HPDE6-E6E7 (cell line): ENCODE measurements around the gene SNX2.
A peak's percentile ranks its signal among the peaks of the same experiment; 100 is the strongest.

ENCODE experiments used
- DNase-seq: peaks from one replicate; pipeline ENCODE4 v3.0.0; 2011; ENCODE audit warnings: missing footprints; ENCODE audit errors: extremely low spot score

The SNX2 gene

GRCh38 chr5:122773619-122774018 is 1.3 kb upstream of the SNX2 start:
- DNase-seq = no peak

GRCh38 chr5:122774519-122774860 is 390 bp upstream of the SNX2 start:
- DNase-seq = no peak

- DNase-seq = peak; percentile 6
These were observed 966 bp downstream of the SNX2 start for GRCh38 chr5:122775550-122776542.

GRCh38 chr5:122778157-122778556 is 3.3 kb downstream of the SNX2 start:
- no peak for DNase-seq

GRCh38 chr5:122779451-122779850 is 4.6 kb downstream of the SNX2 start:
- no peak for DNase-seq

- no peak for DNase-seq
These were observed 5.4 kb downstream of the SNX2 start for GRCh38 chr5:122780296-122780695.

GRCh38 chr5:122781465-122781864 is 6.6 kb downstream of the SNX2 start:
- DNase-seq = no peak

- DNase-seq = no peak
These were observed 10.4 kb downstream of the SNX2 start for GRCh38 chr5:122785294-122785693.

- no peak for DNase-seq
These were observed 13.5 kb downstream of the SNX2 start for GRCh38 chr5:122788371-122788770.

GRCh38 chr5:122788996-122789395 is 14.1 kb downstream of the SNX2 start:
- no peak for DNase-seq

GRCh38 chr5:122789461-122790171 is 14.7 kb downstream of the SNX2 start:
- DNase-seq = no peak

- no peak for DNase-seq
These were observed 15.6 kb downstream of the SNX2 start for GRCh38 chr5:122790354-122791103.

GRCh38 chr5:122805481-122805880 is 30.6 kb downstream of the SNX2 start:
- DNase-seq = no peak

GRCh38 chr5:122810405-122810804 is 35.5 kb downstream of the SNX2 start:
- DNase-seq = no peak

- no peak for DNase-seq
These were observed 40.4 kb downstream of the SNX2 start for GRCh38 chr5:122815218-122815767.

- no peak for DNase-seq
These were observed 41.9 kb downstream of the SNX2 start for GRCh38 chr5:122816756-122817155.

- no peak for DNase-seq
These were observed 57.1 kb downstream of the SNX2 start for GRCh38 chr5:122831984-122832383.

GRCh38 chr5:122835681-122836080 is 60.8 kb downstream of the SNX2 start:
- DNase-seq = no peak

- DNase-seq = no peak
These were observed 62.1 kb downstream of the SNX2 start for GRCh38 chr5:122836947-122837346.

- DNase-seq = no peak
These were observed 64.9 kb downstream of the SNX2 start for GRCh38 chr5:122839731-122840130.

- no peak for DNase-seq
These were observed 67.2 kb downstream of the SNX2 start for GRCh38 chr5:122842016-122842580.
